ENCODE results near the gene CAMK1G.

The CAMK1G gene

GRCh38 chr1:209620487-209620884, 37.0 kb downstream of the CAMK1G start:
- no peak for DNase-seq

GRCh38 chr1:209621286-209621685, 37.8 kb downstream of the CAMK1G start:
- DNase-seq, result no peak

DNA sequence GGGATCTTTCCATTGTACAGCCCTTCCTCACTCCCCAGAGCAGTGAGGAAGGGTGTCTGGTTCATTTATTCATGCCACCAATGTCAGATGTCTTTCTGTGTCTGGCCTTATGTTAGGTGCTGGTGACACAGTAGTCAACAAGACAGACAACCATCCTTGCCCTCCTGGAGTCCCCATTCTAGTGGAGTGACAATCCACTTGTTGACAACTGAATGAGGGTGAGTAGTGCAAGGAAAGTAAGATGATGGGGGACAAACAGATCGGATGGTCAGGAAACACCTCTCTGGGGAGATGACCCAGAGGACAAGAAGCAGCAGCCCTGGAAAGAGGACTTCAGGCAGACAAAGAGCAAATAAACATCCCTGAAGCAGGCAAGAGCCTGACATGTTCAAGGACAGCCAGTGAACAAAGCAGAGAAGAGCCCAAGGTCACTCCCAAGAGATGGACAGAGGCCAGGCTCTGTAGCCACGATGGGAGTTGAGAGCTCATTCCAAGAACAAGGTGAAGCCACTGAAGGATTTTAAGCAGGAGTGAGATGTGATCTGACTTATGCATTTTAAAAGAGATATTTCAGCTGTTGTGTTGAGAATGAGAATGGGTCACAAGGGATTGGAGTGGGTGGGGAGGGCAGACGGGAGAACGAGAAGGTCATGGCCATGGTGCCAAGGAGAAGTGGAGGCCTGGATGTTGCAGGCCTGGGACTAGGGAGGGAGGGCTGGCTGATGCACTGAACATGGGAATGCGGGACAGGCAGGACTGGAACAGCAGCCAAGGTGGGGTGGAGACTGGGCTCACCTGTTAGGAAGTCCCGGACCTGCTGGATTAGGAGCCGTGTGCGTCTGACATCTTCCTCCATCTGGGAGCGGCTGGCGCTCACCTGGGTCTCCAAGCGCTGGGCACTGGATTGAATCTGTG, 38.5 kb downstream of the CAMK1G start:
- DNase-seq, result no peak

DNA sequence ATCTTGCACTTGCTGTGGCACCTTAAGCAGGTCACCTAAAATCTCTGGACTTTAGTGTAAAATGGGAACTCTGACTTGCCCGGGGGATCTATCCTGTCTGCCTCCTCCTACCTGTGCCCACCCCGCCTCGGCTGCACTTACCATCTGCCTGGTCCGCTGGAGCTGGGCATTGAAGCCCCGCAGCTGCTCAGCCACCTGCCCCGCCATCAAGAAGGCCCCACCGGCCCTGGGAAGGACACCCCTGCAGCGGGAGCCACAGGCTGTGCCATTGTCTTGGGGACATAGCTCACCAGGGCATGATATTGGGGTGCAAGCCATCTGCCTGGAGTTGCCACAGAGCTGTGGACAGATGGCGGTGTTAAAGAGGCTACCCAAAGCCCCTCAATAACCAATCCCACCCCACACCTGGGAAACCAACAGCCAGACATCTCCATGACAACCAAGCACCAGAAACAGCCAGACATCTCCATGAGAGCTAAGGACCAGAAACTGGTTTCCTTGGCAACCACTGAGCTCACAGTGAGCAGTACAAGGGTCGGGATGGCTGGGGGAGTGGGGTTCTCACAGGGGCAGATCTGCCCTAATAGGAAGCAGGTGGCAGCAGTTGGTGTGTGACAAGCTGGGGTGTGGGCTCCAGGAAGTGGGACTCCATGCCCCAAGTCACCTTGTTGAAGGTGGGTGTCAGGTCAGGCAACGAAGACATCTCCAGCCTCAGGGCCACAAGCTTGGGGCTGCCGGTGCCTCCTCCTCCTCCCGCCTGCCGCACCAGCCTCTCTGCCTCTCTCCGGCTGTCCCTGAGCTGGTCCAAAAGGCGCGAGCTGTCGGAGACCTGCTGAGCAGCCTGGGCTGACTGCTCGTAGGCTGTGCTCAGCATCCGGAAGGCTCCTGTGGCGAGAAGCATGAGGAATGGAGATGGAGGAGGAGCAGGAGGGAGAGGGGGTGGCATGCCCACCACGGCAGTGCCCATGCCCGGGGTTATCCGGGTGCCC, 39.6 kb downstream of the CAMK1G start:
- DNase-seq, result no peak

- DNase-seq, result no peak
These were observed 41.3 kb downstream of the CAMK1G start for GRCh38 chr1:209624558-209625549.

DNA sequence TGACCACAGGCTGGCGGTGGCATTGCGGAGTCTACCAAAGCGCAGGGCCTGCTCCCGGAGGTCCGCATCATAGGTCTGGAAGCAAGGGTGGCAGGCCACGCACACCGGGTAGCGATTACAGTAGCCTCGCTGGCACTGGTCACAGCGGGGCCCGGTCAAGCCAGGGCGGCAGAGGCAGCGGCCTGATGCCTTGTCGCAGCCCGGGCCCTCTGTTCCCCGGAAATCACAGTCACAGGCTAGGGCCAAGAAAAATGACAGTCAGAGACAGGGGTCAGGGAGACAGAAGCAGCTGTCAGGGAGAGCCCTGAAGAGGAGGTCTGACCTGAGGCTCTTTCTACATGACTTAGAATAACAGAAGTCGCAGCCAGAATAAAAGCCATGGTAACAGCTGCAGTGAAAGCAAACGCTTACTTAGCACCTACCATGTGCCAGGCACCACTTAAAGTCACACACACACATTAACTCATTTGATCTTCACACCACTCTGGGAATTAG, 42.3 kb downstream of the CAMK1G start:
- no peak for DNase-seq

DNA sequence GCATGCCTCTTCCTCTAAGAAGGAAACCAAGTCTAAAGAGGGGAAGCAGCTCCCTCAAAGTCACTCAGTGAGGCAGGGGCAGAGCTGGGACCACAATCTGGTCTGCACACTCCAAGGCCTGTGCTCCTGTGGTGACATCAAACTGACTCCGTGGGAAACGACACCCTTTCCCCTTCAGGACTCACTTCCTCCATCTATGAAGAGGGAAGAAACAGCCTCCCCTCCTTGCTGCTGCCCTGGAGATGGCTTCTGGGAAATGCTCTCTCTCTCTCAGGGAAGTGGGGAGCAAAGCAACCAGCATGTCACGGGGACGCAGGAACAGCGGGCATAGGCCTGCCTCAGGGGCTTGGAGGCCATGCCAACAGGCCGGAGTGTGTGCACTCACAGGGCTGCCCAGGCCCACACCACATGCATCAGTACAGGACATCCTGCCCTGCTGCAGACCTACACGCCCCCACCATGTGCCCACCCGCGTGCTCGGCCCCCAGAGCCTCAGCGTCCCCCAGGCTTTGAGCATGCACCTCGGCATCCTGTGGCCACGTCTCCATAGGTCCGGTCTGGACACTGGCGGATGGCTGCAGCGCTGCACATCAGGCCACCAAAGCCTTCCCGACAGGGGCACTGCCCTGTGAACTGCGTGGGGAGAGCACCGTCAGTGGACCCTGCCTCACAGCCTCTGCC, 43.0 kb downstream of the CAMK1G start:
- DNase-seq, result no peak

- DNase-seq, result peak; percentile 9
These were observed 43.7 kb downstream of the CAMK1G start for GRCh38 chr1:209627027-209627731.

DNA sequence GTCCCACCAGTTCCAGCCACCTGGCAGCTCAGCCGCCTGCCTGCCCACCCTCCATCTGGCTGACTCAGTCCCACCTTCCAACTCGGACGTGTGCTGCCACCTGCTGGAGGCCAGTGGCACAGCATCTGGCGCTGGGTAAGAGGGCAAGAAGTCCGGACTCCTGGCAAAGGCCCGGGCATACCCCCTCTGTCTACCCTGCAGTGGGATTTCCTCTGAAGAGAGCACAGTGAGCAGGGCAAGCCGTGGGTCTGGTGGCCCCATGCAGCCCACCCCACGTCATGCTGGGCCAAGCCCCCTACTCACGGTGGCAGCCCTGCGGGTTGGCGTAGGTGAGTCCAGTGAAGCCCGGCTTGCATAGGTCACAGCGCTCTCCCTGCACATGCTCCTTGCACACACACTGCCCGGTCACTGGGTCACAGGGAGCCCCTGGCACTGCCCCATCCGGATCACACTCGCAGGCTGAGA, 44.2 kb downstream of the CAMK1G start:
- DNase-seq, result peak; percentile 47 to 51

- DNase-seq, result no peak
These were observed 45.2 kb downstream of the CAMK1G start for GRCh38 chr1:209628618-209629299.

GRCh38 chr1:209629621-209630382, 46.3 kb downstream of the CAMK1G start:
- DNase-seq, result no peak

GRCh38 chr1:209630383-209631225, 47.1 kb downstream of the CAMK1G start:
- no peak for DNase-seq

GRCh38 chr1:209633335-209633997, 50.0 kb downstream of the CAMK1G start:
- no peak for DNase-seq

DNA sequence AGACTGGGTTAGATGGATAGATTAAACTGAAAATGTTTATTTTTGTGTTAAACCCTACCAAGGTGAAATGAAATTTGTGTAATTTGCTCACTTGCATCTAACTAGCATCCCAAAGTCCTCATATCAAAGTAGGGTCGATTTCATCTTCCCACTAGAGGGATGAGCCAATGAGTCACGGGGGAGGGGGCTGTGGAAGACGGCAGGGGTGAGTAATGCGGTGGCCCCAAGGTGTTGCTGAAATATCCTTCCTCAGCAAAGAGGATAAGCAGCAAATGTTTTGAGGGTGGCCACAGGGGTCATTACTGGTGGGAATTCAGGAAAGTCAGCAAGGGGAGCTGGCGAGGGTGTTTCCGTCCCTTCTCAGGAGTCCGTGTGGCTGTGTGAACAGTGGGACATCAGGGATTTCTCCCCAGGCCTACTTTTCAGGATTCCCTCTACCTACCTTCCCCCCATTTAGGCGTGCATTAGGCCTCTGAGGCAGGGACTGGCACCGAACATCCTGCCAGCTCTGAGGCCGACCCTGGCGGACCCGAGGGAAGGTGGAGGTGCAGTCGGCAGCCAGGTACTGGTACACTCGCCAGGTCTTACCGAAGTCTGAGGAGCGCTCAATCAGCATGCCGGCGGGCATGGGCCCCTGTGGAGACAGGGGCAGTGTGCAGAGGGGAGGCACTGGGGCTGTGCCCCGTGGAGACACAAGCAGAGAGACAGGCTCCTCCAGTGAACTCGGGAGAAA, 50.7 kb downstream of the CAMK1G start:
- no peak for DNase-seq

DNA sequence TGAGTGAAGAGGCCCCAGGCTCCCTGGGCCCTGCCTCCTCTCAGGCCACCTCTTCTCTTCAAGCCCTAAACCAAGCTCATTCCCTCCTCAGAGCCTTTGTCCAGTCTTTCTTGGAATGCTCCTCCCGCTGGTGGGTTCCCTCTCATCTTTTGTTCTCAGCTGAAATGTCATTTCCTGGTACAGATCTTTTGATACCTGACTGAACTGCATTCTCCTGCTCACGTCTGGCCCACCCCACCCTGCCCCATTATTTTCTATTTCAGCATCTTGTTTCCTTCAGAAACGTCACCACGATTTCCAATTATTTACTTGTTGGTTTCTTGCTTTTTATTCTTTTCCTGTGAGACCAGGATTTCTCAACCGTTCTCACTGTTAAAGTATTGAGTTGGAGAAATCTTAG, 52.3 kb downstream of the CAMK1G start:
- no peak for DNase-seq

DNA sequence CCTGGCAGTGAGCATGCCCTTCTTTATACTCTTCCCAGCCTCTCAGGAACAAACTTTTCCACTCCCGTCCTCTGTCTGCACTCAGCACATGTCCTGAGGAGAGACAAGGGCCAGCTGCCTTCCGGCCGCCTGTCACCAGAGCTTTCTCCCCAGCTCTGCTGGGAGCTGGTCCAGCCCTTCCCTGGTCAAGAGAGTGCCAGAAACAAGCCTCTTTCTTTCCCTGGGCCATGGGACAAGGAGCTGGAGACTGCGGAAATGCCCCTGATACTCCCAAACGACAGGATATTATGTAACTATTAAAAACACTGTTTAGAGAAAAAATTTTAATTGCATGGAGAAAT, 58.3 kb downstream of the CAMK1G start:
- no peak for DNase-seq

DNA sequence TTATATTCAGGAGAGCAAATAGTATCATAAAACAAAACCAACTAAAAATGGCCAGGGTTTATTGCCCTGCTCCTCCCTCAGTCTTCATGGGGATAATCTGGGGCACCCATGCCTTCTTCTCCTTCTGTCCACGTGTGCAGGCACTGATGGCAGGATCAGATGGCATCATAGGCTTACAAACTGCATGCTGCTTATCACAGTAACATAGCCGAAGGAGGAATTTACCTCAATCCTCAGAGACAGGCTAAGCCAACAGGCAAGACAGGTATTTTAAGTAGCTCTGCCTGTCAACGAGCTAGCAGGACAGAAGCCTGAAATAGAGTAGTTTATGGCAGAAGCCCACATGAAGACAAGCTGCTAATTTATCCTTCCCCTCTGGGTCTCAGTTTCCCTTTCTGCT, 59.3 kb downstream of the CAMK1G start:
- no peak for DNase-seq
